Keratinocyte (primary cell): Measurements from ENCODE around the gene PBX2. TPM values are rescaled to one million over a fixed set of nuclear protein-coding genes. Genes with fewer than 3 reads are reported as not detected.

Experiments
- DNase-seq: peaks from one replicate; pipeline ENCODE4 v3.0.0-alpha.2; 2011; ENCODE audit warnings: low read depth, missing footprints, low spot score
- FAIRE-seq: peaks from 2 replicates; lab custom pipeline; 2011; peaks lifted over from hg19 to GRCh38; lab: Jason Lieb, UNC
- H2AFZ ChIP-seq: 2 replicates; pipeline ENCODE4 v1.6.0; 2012; ENCODE audit warnings: low read length, control low read depth, inconsistent platforms; ENCODE audit not compliant: control insufficient read depth
- H3K27ac ChIP-seq: 2 replicates; pipeline ENCODE4 v1.5.1; 2011; ENCODE audit warnings: low read length; ENCODE audit not compliant: control insufficient read depth, insufficient read depth
- H3K27me3 ChIP-seq: 3 replicates; pipeline ENCODE4 v1.6.0; 2011; ENCODE audit warnings: low read length; ENCODE audit not compliant: control insufficient read depth, insufficient read depth; ENCODE audit errors: extremely low read depth
- H3K36me3 ChIP-seq, 2 experiments: 2 replicates in 1 of 2; 3 replicates in 1 of 2; pipeline ENCODE4 v1.5.1; 2011; ENCODE audit warnings: low read length in 2 of 2, mild to moderate bottlenecking in 1 of 2; ENCODE audit not compliant: control insufficient read depth in 2 of 2, insufficient read depth in 2 of 2; ENCODE audit errors: extremely low read depth in 1 of 2
- H3K4me1 ChIP-seq: 3 replicates; pipeline ENCODE4 v1.5.1; 2011; ENCODE audit warnings: low read length; ENCODE audit not compliant: control insufficient read depth, insufficient read depth; ENCODE audit errors: extremely low read depth
- H3K4me2 ChIP-seq: 3 replicates; pipeline ENCODE4 v1.6.0; 2011; ENCODE audit warnings: low read depth, low read length; ENCODE audit not compliant: control insufficient read depth, insufficient read depth; ENCODE audit errors: extremely low read depth
- H3K4me3 ChIP-seq, 3 experiments: fragments of 200-600 bp in 1 of 3; sonication (generic) in 1 of 3; 2 replicates in 2 of 3; 3 replicates in 1 of 3; pipeline ENCODE4 v1.5.1; 2011 to 2016; ENCODE audit warnings: low read length in 3 of 3, mild to moderate bottlenecking in 3 of 3, control low read depth in 2 of 3, inconsistent platforms in 1 of 3, low read depth in 1 of 3, mixed read lengths in 1 of 3, mixed run types in 1 of 3, moderate library complexity in 1 of 3; ENCODE audit not compliant: control insufficient read depth in 2 of 3, insufficient read depth in 2 of 3; ENCODE audit errors: extremely low read depth in 1 of 3
- H3K79me2 ChIP-seq: 2 replicates; pipeline ENCODE4 v1.6.0; 2012; ENCODE audit warnings: low read length; ENCODE audit not compliant: control insufficient read depth, insufficient read depth
- H3K9ac ChIP-seq: 3 replicates; pipeline ENCODE4 v1.6.0; 2011; ENCODE audit warnings: low read length; ENCODE audit not compliant: control insufficient read depth, insufficient read depth; ENCODE audit errors: extremely low read depth
- H3K9me1 ChIP-seq: 3 replicates; pipeline ENCODE4 v1.6.0; 2011; ENCODE audit warnings: low read length; ENCODE audit not compliant: control insufficient read depth, insufficient read depth; ENCODE audit errors: extremely low read depth
- H3K9me3 ChIP-seq: 2 replicates; pipeline ENCODE4 v1.5.1; 2012; ENCODE audit warnings: low read depth, low read length; ENCODE audit not compliant: control insufficient read depth
- H4K20me1 ChIP-seq: 3 replicates; pipeline ENCODE4 v1.6.0; 2011; ENCODE audit warnings: low read length; ENCODE audit not compliant: control insufficient read depth, insufficient read depth; ENCODE audit errors: extremely low read depth
- EZH2 ChIP-seq: IDR thresholded peaks from one replicate; pipeline ENCODE4 v1.6.1; 2012; ENCODE audit warnings: inconsistent platforms, mild to moderate bottlenecking, low read length, moderate library complexity
- dilution Hi-C: fragments of 300-500 bp; cut with MboI; formaldehyde crosslinking; loops from one replicate; pipeline ENCODE4 v1.7.0; 2020; ENCODE audit warnings: low sequenced_read_pairs; ENCODE audit not compliant: extremely low pct_ligation_motif_present
- polyA plus RNA-seq, 5 experiments: library from polyadenylated mRNA; depleted of rRNA in 3 of 5; stranded (reverse) in 3 of 5; stranded (forward) in 1 of 5; unstranded in 1 of 5; fragments of >200 nt; gene quantifications; 1 replicate in 1 of 5; 2 replicates in 3 of 5; 3 replicates in 1 of 5; pipeline versions ENCODE4 v1.2.1 to v1.2.3, GENCODE V29; 2011 to 2012; ENCODE audit warnings: missing spikeins in 2 of 5, low read depth in 1 of 5, low replicate concordance in 1 of 5
- TF ChIP-seq, protein P1 (sequence below), 3 experiments: IDR thresholded peaks in 1 of 3; conservative IDR thresholded peaks in 1 of 3; optimal IDR thresholded peaks in 1 of 3; 2 replicates in 2 of 3; 3 replicates in 1 of 3; pipeline versions ENCODE3 to v1.5.1; 2011; ENCODE audit warnings: low read length in 3 of 3, mild to moderate bottlenecking in 3 of 3, moderate library complexity in 2 of 3, control low read depth in 1 of 3, inconsistent platforms in 1 of 3; ENCODE audit not compliant: insufficient read depth in 2 of 3; ENCODE audit errors: extremely low read depth in 1 of 3

PBX2 gene
- polyA plus RNA-seq, 1 donor (not counting 4 experiments of a cell fraction or from before 2014, with no cell fraction given), result 43.5 TPM

- peak overlapping the region; percentile 72 for H2AFZ ChIP-seq
- peaks cover 48% of the 10 kb centered on the region for H3K4me1 ChIP-seq
- H3K27ac ChIP-seq, result peak overlapping the region; percentile 97
- peaks cover 3 to 10% of the 10 kb centered on the region in 2 experiments for H3K36me3 ChIP-seq
- DNase-seq (no peak), FAIRE-seq (no peak)
- H3K4me3 ChIP-seq, result peak overlapping the region; percentile 76 to 95 (median 87)
- peak overlapping the region; percentile 93 for H3K4me2 ChIP-seq
- no peaks in the 10 kb centered on the region for H3K9me1 ChIP-seq
- no peaks in the 10 kb centered on the region for H3K9me3 ChIP-seq
- peaks cover 30% of the 10 kb centered on the region for H3K79me2 ChIP-seq
- H3K27me3 ChIP-seq, result no peaks in the 10 kb centered on the region
- peak overlapping the region; percentile 90 for H3K9ac ChIP-seq
- dilution Hi-C loops, result no loop called here
- TF ChIP-seq, protein P1, sequence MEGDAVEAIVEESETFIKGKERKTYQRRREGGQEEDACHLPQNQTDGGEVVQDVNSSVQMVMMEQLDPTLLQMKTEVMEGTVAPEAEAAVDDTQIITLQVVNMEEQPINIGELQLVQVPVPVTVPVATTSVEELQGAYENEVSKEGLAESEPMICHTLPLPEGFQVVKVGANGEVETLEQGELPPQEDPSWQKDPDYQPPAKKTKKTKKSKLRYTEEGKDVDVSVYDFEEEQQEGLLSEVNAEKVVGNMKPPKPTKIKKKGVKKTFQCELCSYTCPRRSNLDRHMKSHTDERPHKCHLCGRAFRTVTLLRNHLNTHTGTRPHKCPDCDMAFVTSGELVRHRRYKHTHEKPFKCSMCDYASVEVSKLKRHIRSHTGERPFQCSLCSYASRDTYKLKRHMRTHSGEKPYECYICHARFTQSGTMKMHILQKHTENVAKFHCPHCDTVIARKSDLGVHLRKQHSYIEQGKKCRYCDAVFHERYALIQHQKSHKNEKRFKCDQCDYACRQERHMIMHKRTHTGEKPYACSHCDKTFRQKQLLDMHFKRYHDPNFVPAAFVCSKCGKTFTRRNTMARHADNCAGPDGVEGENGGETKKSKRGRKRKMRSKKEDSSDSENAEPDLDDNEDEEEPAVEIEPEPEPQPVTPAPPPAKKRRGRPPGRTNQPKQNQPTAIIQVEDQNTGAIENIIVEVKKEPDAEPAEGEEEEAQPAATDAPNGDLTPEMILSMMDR (optimal IDR thresholded peaks at IDR 0.05 in 1 of 3, IDR thresholded peaks at IDR 0.05 in 1 of 3, conservative IDR thresholded peaks at IDR 0.05 in 1 of 3; ENCODE audit: extremely low read depth in 1 of 3, insufficient read depth in 2 of 3, low read length in 3 of 3), result no peak
- TF ChIP-seq EZH2, result no peak
- no peaks in the 10 kb centered on the region for H4K20me1 ChIP-seq
Observed at GRCh38 chr6:32176476-32177182, 13.4 kb downstream of the PBX2 start.

GRCh38 chr6:32175711-32176475 is 14.1 kb downstream of the PBX2 start, which contains the start of gene AGPAT1:
Gene AGPAT1, minus strand, starts transcription at chr6:32176084. Its CDS starts 4,588 bp downstream, at chr6:32171496.
- Histone ChIP-seq H3K4me1 (peaks cover 48% of the 10 kb centered on the region), H4K20me1 (no peaks in the 10 kb centered on the region), H3K9me1 (no peaks in the 10 kb centered on the region), H3K27me3 (no peaks in the 10 kb centered on the region), H3K4me2 (peak within 1 kb of the TSS; percentile 96), H3K79me2 (peaks cover 30% of the 10 kb centered on the region), H3K9ac (peak within 1 kb of the TSS; percentile 90), H3K9me3 (no peaks in the 10 kb centered on the region), H3K27ac (peak within 1 kb of the TSS; percentile 97), H3K36me3 (peaks cover 4 to 6% of the 10 kb centered on the region in 2 experiments), H3K4me3 (peak within 1 kb of the TSS; percentile 76 to 95 (median 87)), H2AFZ (peak within 1 kb of the TSS; percentile 72)
- TF ChIP-seq EZH2, result no peak
- TF ChIP-seq, protein P1 (optimal IDR thresholded peaks at IDR 0.05 in 1 of 3, IDR thresholded peaks at IDR 0.05 in 1 of 3, conservative IDR thresholded peaks at IDR 0.05 in 1 of 3; ENCODE audit: extremely low read depth in 1 of 3, insufficient read depth in 2 of 3, low read length in 3 of 3), result no peak
- dilution Hi-C loops, result no loop called here
- DNase-seq (no peak), FAIRE-seq (no peak)
